Adrenal gland (tissue), 12 donors: Measurements from ENCODE around the gene ZNF787. TPM values are rescaled to one million over a fixed set of nuclear protein-coding genes. Genes with fewer than 3 reads are reported as not detected.

Experiments
- DNase-seq, 7 donors: peaks; one replicate each; pipeline ENCODE4 v3.0.0-alpha.2; 2019 to 2020
- H3K27ac ChIP-seq, 5 donors: fragments of 200-600 bp; sonication (generic) in 4 of 5; 1 replicate in 3 of 5; 2 replicates in 2 of 5; pipeline versions ENCODE4 v1.5.1 to v1.8.0; 2016 to 2020; ENCODE audit warnings: mild to moderate bottlenecking in 1 of 5
- H3K27me3 ChIP-seq: fragments of 200-600 bp; 2 replicates; pipeline ENCODE4 v1.8.0; 2021
- H3K36me3 ChIP-seq, 2 donors: fragments of 200-600 bp; replicated peaks in 1 of 2; 1 replicate in 1 of 2; 2 replicates in 1 of 2; pipeline versions ENCODE4 v1.5.1 to v1.8.0; 2018 to 2022
- H3K4me1 ChIP-seq, 2 donors: fragments of 200-600 bp; replicated peaks in 1 of 2; 1 replicate in 1 of 2; 2 replicates in 1 of 2; pipeline versions ENCODE4 v1.5.1 to v1.8.0; 2018 to 2021
- H3K4me3 ChIP-seq, 4 donors: fragments of 200-600 bp; sonication (generic) in 3 of 4; one replicate each; pipeline ENCODE4 v1.5.1; 2016 to 2018
- H3K9me3 ChIP-seq, 3 donors: fragments of 200-600 bp; sonication (generic) in 1 of 3; replicated peaks in 1 of 3; 1 replicate in 2 of 3; 2 replicates in 1 of 3; pipeline versions ENCODE4 v1.5.1 to v1.8.0; 2016 to 2021
- POLR2A ChIP-seq, 2 donors: fragments of 450-650 bp; IDR thresholded peaks; one replicate each; pipeline ENCODE4 v1.6.1; 2017; ENCODE audit warnings: antibody characterized with exemption in 2 of 2, mild to moderate bottlenecking in 2 of 2, moderate library complexity in 1 of 2
- WGBS, 4 donors: extraction: QIAGEN DNeasy Blood & Tissue Kit in 2 of 4; methylation state at CpG; one replicate each; pipeline versions ENCODE4 v1.1.5 to v1.1.7; 2013 to 2017; 5-methylcytosine and 5-hydroxymethylcytosine counted together
- intact Hi-C, 2 donors: fragments of 100-400 bp; cut with DNase I; formaldehyde crosslinking; loops; one replicate each; pipeline versions ENCODE4 v1.14.1 to v1.15.0; 2022 to 2023
- polyA plus RNA-seq, 3 donors: library from polyadenylated mRNA; stranded (reverse); fragments of 200-250 nt in 2 of 3; fragments of 350-450 nt in 1 of 3; fragmentation: Illumina TruSeq in 1 of 3; extraction: RNeasy Lipid Tissue Mini Kit (QIAGEN cat#74804) in 1 of 3; gene quantifications; one replicate each; pipeline ENCODE4 v1.2.3, GENCODE V29; 2013 to 2014
- total RNA-seq, 9 donors: library from RNA; depleted of rRNA in 4 of 9; stranded (reverse); fragments of >200 nt in 4 of 9; fragments of 120-200 nt in 1 of 9; fragmentation: NEBNext Ultra II Directional in 1 of 9; extraction: Animal tissue kit (Norgen Biotek cat#: 25700) in 1 of 9; gene quantifications; one replicate each; pipeline versions ENCODE4 v1.1.0 to v1.2.4, GENCODE V29; 2013 to 2023
- TF ChIP-seq, protein P1 (sequence below), 6 experiments: fragments of 450-650 bp in 4 of 6; fragments of 200-600 bp in 2 of 6; sonication (generic) in 1 of 6; IDR thresholded peaks; 1 replicate in 5 of 6; 2 replicates in 1 of 6; pipeline versions ENCODE4 v1.5.1 to v1.8.0; 2016 to 2021; ENCODE audit warnings: antibody characterized with exemption in 6 of 6, mild to moderate bottlenecking in 2 of 6, moderate library complexity in 1 of 6
- donor health status: healthy with polysubstance abuse.
- donor health status: Bipolar disorder and iron deficiency.
- donor health status: DM: yes; HTN: yes; CAD: no.
- donor health status: DM: no; HTN: no; CAD: no.
- donor health status: DM: no; HTN: no; CAD: no.
- donor health status: DM: yes; HTN: yes; CAD: no.

The ZNF787 gene
- total and polyA plus RNA-seq, 12 donors: 4.6 to 51.5 (median 27.8) TPM

DNA sequence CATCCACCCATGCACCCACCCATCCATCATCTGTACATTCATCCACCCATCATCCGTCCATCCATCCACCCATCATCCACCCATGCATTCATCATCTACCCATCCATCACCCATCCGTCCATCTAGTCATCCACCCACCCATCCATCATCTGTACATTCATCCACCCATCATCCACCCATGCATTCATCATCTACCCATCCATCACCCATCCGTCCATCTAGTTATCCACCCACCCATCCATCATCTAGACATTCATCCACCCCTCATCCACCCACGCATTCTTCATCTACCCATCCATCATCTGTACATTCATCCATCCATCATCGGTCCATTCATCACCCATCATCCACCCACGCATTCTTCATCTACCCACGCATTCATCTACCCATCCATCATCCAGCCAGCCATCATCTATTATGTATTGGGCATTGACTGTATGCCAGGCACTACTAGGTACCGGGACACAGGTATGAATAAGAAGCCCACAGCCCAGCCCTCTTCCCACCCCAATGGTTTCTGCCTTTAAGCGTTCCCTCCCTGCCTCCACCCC, 38.0 kb upstream of the ZNF787 start:
- DNase-seq: no peak
- no peak overlapping the region for H3K4me3 ChIP-seq
- intact Hi-C loops: loop anchor here in 1 of 2 donors (5.0 kb wide), 1 partner anchor 82 kb away; no protein-coding TSS in a partner anchor
- peaks cover 0 to 25% of the 10 kb centered on the region in 2 donors for H3K36me3 ChIP-seq
- no peaks in the 10 kb centered on the region for H3K9me3 ChIP-seq
- 89 to 96% (median 94%) methylated on average over 9 of the region's 9 CpGs for WGBS, 4 donors
- TF ChIP-seq, protein P1, sequence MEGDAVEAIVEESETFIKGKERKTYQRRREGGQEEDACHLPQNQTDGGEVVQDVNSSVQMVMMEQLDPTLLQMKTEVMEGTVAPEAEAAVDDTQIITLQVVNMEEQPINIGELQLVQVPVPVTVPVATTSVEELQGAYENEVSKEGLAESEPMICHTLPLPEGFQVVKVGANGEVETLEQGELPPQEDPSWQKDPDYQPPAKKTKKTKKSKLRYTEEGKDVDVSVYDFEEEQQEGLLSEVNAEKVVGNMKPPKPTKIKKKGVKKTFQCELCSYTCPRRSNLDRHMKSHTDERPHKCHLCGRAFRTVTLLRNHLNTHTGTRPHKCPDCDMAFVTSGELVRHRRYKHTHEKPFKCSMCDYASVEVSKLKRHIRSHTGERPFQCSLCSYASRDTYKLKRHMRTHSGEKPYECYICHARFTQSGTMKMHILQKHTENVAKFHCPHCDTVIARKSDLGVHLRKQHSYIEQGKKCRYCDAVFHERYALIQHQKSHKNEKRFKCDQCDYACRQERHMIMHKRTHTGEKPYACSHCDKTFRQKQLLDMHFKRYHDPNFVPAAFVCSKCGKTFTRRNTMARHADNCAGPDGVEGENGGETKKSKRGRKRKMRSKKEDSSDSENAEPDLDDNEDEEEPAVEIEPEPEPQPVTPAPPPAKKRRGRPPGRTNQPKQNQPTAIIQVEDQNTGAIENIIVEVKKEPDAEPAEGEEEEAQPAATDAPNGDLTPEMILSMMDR (IDR thresholded peaks at IDR 0.05): no peak
- no peak for TF ChIP-seq POLR2A (IDR thresholded peaks at IDR 0.05)
- H3K4me1 ChIP-seq: no peaks in the 10 kb centered on the region
- H3K27me3 ChIP-seq: no peaks in the 10 kb centered on the region
- H3K27ac ChIP-seq: no peak overlapping the region

DNA sequence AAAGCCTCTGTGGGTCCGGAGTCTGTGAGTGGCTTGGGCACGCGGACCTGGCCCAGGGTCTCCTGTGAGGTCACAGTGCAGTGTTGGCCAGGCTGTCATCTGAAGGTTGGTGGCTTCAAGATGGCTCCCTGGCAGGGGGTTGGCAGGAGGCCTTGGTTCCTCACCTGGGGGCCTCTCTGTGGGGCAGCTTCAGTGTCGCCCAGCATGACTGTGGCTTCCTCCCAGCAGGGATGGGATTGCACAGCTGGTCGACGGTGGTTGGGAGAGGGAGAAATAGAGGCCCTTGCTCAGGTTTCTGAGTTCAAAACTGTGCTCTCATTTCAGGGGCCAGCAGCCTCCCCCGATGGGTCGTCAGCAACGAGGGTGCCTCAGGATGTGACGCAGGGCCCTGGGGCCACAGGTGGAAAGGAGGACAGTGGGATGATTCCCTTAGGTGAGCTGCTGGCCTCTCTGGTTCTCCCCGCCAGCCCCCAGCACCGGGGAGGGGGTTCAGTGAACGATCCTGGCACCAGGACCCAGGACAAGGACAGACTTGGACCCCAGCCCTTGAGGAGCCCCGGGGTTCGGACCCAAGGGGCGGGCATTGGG, 37.2 kb upstream of the ZNF787 start:
- H3K36me3 ChIP-seq: peaks cover 0 to 25% of the 10 kb centered on the region in 2 donors
- intact Hi-C loops: loop anchor here in 1 of 2 donors (5.0 kb wide), 1 partner anchor 81 kb away; no protein-coding TSS in a partner anchor
- 92 to 97% (median 96%) methylated on average over 9 to 16 of the region's 16 CpGs for WGBS, 4 donors

DNA sequence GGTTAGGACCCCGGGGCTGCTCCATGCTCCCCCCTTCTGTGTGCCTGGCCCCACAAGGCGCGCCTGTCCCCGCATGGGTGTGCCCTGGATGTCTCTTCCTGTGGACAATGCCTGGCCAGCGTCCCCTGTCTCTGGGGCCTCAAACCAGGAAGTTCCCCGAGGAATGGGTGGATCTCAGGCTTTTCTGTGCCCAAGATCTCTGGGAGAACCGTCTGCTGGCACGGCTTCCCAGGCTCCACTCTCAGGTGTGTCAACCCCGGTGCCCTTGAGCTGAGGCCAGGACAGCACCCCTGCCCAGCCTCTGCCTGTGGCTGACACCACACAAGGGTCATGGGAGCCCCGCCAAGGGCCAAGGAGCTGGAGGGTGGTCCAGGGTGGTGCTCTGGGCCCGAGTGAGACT, 35.7 kb upstream of the ZNF787 start:
- WGBS, 4 donors: 75 to 81% (median 78%) methylated on average over 4 to 11 of the region's 11 CpGs
- Histone ChIP-seq H3K27me3 (no peaks in the 10 kb centered on the region), H3K36me3 (peaks cover 0 to 25% of the 10 kb centered on the region in 2 donors), H3K9me3 (no peaks in the 10 kb centered on the region), H3K4me3 (no peak overlapping the region), H3K27ac (peak overlapping the region in 1 of 5 donors; percentile 63), H3K4me1 (peaks cover 4 to 10% of the 10 kb centered on the region in 2 donors)
- TF ChIP-seq POLR2A (IDR thresholded peaks at IDR 0.05): no peak
- TF ChIP-seq, protein P1 (IDR thresholded peaks at IDR 0.05): no peak
- DNase-seq: no peak
- intact Hi-C loops: loop anchor here in 1 of 2 donors (5.0 kb wide), 1 partner anchor 79 kb away; no protein-coding TSS in a partner anchor

More for the DNA sequence above, 37.2 kb upstream of the ZNF787 start:
- TF ChIP-seq, protein P1 (IDR thresholded peaks at IDR 0.05): no peak
- no peak for TF ChIP-seq POLR2A (IDR thresholded peaks at IDR 0.05)
- H3K27me3 ChIP-seq: no peaks in the 10 kb centered on the region
- no peak overlapping the region for H3K27ac ChIP-seq
- H3K4me3 ChIP-seq: no peak overlapping the region
- no peaks in the 10 kb centered on the region for H3K4me1 ChIP-seq
- DNase-seq: peak in 1 of 7 donors; percentile 12
- H3K9me3 ChIP-seq: no peaks in the 10 kb centered on the region

DNA sequence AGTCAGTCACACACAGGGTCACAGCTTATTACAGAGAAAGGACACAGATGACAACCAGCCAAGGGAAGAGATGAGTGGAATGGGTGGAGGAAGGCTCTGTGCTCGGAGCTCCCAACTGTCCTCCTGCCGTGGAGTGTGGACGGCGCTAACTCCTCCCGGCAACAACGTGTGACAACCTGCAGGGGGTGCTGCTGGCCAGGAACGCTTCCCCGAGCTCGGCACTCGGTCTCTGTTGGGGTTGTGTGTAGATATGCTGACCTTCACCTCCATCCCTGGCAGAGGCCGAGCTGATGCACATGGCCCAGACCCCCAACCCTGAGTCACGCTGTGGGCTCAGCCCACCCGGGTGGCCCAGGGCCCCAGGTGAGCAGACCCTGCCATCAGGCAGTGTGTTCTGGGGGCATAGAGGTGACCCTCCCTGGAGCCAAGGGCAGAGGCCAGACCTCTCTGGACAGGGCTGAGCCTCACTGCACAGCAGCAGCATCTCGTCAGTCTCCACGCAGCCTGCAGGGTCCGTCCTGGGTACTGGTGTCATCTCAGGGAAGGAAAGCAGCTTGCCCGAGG, 34.1 kb upstream of the ZNF787 start:
- 44 to 70% (median 50%) methylated on average over 11 to 17 of the region's 17 CpGs; no CpG with 5 or more reads in 1 of the 4 donors for WGBS, 4 donors
- Histone ChIP-seq H3K4me3 (no peak overlapping the region), H3K27me3 (no peaks in the 10 kb centered on the region), H3K27ac (peak overlapping the region in 1 of 5 donors; percentile 9), H3K9me3 (no peaks in the 10 kb centered on the region), H3K4me1 (peaks cover 4 to 10% of the 10 kb centered on the region in 2 donors), H3K36me3 (peaks cover 0 to 18% of the 10 kb centered on the region in 2 donors)
- intact Hi-C loops: loop anchor here in 1 of 2 donors (5.0 kb wide), 1 partner anchor 78 kb away; no protein-coding TSS in a partner anchor
- peak in 6 of 7 donors; percentile 48 to 68 (median 56) for DNase-seq
- TF ChIP-seq POLR2A (IDR thresholded peaks at IDR 0.05): no peak
- TF ChIP-seq, protein P1 (IDR thresholded peaks at IDR 0.05): peak; percentile 20 to 63 (median 50)
